Measurements from ENCODE around the gene PLPPR4.

PLPPR4 gene

GRCh38 chr1:99348397-99349132 is 84.3 kb downstream of the PLPPR4 start:
- no peak for TF ChIP-seq CTCF (IDR thresholded peaks at IDR 0.05; ENCODE audit: low read depth, low read length, missing control alignments)
- in situ Hi-C loops (cut with HindIII; ENCODE audit: low pct_ligation_motif_present, low sequenced_read_pairs) = no loop called here
- no peak for DNase-seq

GRCh38 chr1:99352821-99353220 is 88.5 kb downstream of the PLPPR4 start:
- H3K4me3 ChIP-seq (ENCODE audit: low read depth, low read length) = no peak overlapping the region
- DNase-seq = no peak
- H3K27me3 ChIP-seq (replicated peaks) = no peaks in the 10 kb centered on the region
- in situ Hi-C loops (cut with HindIII; ENCODE audit: low pct_ligation_motif_present, low sequenced_read_pairs) = no loop called here
- no peaks in the 10 kb centered on the region for H3K36me3 ChIP-seq (replicated peaks)
- TF ChIP-seq CTCF (IDR thresholded peaks at IDR 0.05; ENCODE audit: low read depth, low read length, missing control alignments) = no peak
- H3K27ac ChIP-seq = no peak overlapping the region

More at GRCh38 chr1:99348397-99349132, 84.3 kb downstream of the PLPPR4 start:
- no peak overlapping the region for H3K27ac ChIP-seq
- H3K4me3 ChIP-seq (ENCODE audit: low read depth, low read length) = no peak overlapping the region
- H3K27me3 ChIP-seq (replicated peaks) = no peaks in the 10 kb centered on the region
- no peaks in the 10 kb centered on the region for H3K36me3 ChIP-seq (replicated peaks)

GRCh38 chr1:99358770-99359169 is 94.5 kb downstream of the PLPPR4 start:
- Histone ChIP-seq H3K27ac (no peak overlapping the region), H3K36me3 (replicated peaks) (no peaks in the 10 kb centered on the region), H3K27me3 (replicated peaks) (no peaks in the 10 kb centered on the region), H3K4me3 (ENCODE audit: low read depth, low read length) (no peak overlapping the region)
- DNase-seq = no peak
- no peak for TF ChIP-seq CTCF (IDR thresholded peaks at IDR 0.05; ENCODE audit: low read depth, low read length, missing control alignments)
- in situ Hi-C loops (cut with HindIII; ENCODE audit: low pct_ligation_motif_present, low sequenced_read_pairs) = no loop called here
